ENCODE results near the gene RPP25L. TPM values are rescaled to one million over a fixed set of nuclear protein-coding genes. Genes with fewer than 3 reads are reported as not detected.

The RPP25L gene
- polyA plus RNA-seq, 3 donors, result 20.1 to 42.3 (median 39.4) TPM

DNA sequence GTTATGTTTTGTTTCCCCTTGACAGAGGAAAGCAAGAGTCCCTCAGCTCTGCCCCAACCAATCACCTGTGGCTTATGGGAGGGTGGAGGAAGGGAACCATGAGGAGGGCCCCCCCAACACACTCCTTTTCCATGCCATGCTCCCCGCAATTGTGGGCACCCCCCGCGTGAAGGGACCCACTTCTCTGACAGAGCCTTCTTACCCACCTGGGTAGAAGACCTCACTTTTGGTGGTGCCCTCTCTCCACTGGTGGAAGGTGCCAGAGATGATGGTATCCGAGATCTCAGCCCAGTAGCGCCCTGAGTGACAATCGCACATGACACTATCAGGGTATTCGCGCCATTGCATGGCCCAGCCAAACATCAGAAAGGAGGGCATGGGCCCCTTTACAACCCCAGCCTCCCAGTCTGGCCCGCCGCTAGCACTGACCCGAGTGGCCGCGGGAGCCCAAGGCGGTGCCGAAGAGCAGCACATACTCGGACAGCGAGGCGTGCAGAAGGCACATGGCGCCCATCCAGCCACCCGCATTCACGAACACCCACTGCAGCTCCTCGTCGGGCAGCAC lies 25.0 kb upstream of the RPP25L start:
- Mint-ChIP-seq H3K9me3 (no peaks in the 10 kb centered on the region), H3K27ac (peak overlapping the region in 6 of 7 donors; percentile 21 to 91 (median 76)), H3K4me1 (peaks cover 34% of the 10 kb centered on the region), H3K36me3 (peaks cover 10 to 14% of the 10 kb centered on the region in 2 donors), H3K4me3 (peak overlapping the region; percentile 82 to 91), H3K27me3 (ENCODE audit: low read depth in 3 of 3) (peaks cover 3 to 11% (median 11%) of the 10 kb centered on the region in 3 donors)
- no peaks in the 10 kb centered on the region for H4K20me1 ChIP-seq (ENCODE audit: insufficient read depth, low read length)
- 6% methylated on average over 17 of the region's 23 CpGs for WGBS (ENCODE audit: insufficient coverage)
- H3K4me1 ChIP-seq (ENCODE audit: control insufficient read depth in 1 of 2, insufficient read depth in 2 of 2, low read length in 2 of 2), result peaks cover 28 to 34% of the 10 kb centered on the region in 2 donors
- H3K4me3 ChIP-seq (replicated peaks in 1 of 3; ENCODE audit: low read depth in 2 of 3, low read length in 3 of 3), result peak overlapping the region; percentile 69 to 91 (median 86)
- H3K4me2 ChIP-seq (replicated peaks; ENCODE audit: extremely low read depth, low read length, poor library complexity, severe bottlenecking), result peak overlapping the region; percentile 94
- intact Hi-C loops (cut with micrococcal nuclease), result loop anchor here in 1 of 2 donors (5.0 kb wide), 1 partner anchor 35 kb away; no protein-coding TSS in a partner anchor
- H3K9me3 ChIP-seq (replicated peaks in 1 of 2; ENCODE audit: control insufficient read depth in 1 of 2, insufficient read depth in 1 of 2, low read length in 2 of 2), result no peaks in the 10 kb centered on the region
- TF ChIP-seq, protein P1, sequence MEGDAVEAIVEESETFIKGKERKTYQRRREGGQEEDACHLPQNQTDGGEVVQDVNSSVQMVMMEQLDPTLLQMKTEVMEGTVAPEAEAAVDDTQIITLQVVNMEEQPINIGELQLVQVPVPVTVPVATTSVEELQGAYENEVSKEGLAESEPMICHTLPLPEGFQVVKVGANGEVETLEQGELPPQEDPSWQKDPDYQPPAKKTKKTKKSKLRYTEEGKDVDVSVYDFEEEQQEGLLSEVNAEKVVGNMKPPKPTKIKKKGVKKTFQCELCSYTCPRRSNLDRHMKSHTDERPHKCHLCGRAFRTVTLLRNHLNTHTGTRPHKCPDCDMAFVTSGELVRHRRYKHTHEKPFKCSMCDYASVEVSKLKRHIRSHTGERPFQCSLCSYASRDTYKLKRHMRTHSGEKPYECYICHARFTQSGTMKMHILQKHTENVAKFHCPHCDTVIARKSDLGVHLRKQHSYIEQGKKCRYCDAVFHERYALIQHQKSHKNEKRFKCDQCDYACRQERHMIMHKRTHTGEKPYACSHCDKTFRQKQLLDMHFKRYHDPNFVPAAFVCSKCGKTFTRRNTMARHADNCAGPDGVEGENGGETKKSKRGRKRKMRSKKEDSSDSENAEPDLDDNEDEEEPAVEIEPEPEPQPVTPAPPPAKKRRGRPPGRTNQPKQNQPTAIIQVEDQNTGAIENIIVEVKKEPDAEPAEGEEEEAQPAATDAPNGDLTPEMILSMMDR (IDR thresholded peaks at IDR 0.05), result no peak
- H3K27me3 ChIP-seq (ENCODE audit: control insufficient read depth in 2 of 2, insufficient read depth in 2 of 2, low read length in 2 of 2), result peaks cover 0 to 7% of the 10 kb centered on the region in 2 donors
- peak overlapping the region; percentile 28 to 92 for H3K27ac ChIP-seq (ENCODE audit: low read depth in 1 of 2, low read length in 2 of 2)
- no peak for DNase-seq
- peak overlapping the region; percentile 97 for H2AFZ ChIP-seq (ENCODE audit: insufficient read depth, low read depth, low read length, poor library complexity, severe bottlenecking)
- H3K36me3 ChIP-seq (replicated peaks in 1 of 2; ENCODE audit: control insufficient read depth in 1 of 2, insufficient read depth in 2 of 2, low read length in 2 of 2), result peaks cover 0 to 13% of the 10 kb centered on the region in 2 donors
- H3K79me2 ChIP-seq (ENCODE audit: insufficient read depth, low read length), result peaks cover 15% of the 10 kb centered on the region
- H3K9ac ChIP-seq (ENCODE audit: insufficient read depth, low read length, poor library complexity, severe bottlenecking), result peak overlapping the region; percentile 77

DNA sequence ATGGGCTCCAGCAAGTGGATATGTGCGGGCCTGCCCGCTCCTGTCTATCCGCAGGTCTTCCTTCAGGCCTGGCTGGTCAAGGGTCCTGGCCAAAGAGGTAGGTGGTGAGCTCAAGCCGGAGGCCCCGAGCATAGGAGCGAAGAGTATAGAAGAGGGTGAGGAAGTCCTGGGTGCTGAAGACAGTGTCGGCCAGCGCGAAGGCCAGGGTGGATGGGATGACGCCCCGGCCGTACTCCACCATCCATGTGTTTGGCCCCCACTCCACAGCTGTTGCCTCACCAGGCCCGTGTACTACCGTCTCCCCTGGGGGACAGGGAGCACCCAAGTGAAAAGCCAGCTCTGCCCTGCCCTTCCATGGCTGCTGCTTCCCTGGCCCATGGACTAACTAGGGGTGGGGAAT lies 23.7 kb upstream of the RPP25L start:
- Mint-ChIP-seq H3K27me3 (ENCODE audit: low read depth in 3 of 3) (peaks cover 14 to 24% (median 24%) of the 10 kb centered on the region in 3 donors), H3K36me3 (peaks cover 10 to 14% of the 10 kb centered on the region in 2 donors), H3K4me1 (peaks cover 28% of the 10 kb centered on the region), H3K27ac (peak overlapping the region in 1 of 7 donors; percentile 46), H3K4me3 (no peak overlapping the region), H3K9me3 (peaks cover 0 to 2% (median 0%) of the 10 kb centered on the region in 7 donors)
- no peak overlapping the region for H3K9ac ChIP-seq (ENCODE audit: insufficient read depth, low read length, poor library complexity, severe bottlenecking)
- peaks cover 15% of the 10 kb centered on the region for H3K79me2 ChIP-seq (ENCODE audit: insufficient read depth, low read length)
- peaks cover 0 to 13% of the 10 kb centered on the region in 2 donors for H3K36me3 ChIP-seq (replicated peaks in 1 of 2; ENCODE audit: control insufficient read depth in 1 of 2, insufficient read depth in 2 of 2, low read length in 2 of 2)
- peaks cover 21 to 27% of the 10 kb centered on the region in 2 donors for H3K4me1 ChIP-seq (ENCODE audit: control insufficient read depth in 1 of 2, insufficient read depth in 2 of 2, low read length in 2 of 2)
- H4K20me1 ChIP-seq (ENCODE audit: insufficient read depth, low read length), result no peaks in the 10 kb centered on the region
- TF ChIP-seq, protein P1 (IDR thresholded peaks at IDR 0.05), result no peak
- H3K27me3 ChIP-seq (ENCODE audit: control insufficient read depth in 2 of 2, insufficient read depth in 2 of 2, low read length in 2 of 2), result peaks cover 7 to 19% of the 10 kb centered on the region in 2 donors
- WGBS (ENCODE audit: insufficient coverage), result 93% methylated on average over 9 of the region's 14 CpGs
- intact Hi-C loops (cut with micrococcal nuclease), result loop anchor here in 1 of 2 donors (5.0 kb wide), 1 partner anchor 33 kb away; no protein-coding TSS in a partner anchor
- H3K27ac ChIP-seq (ENCODE audit: low read depth in 1 of 2, low read length in 2 of 2), result no peak overlapping the region
- no peak overlapping the region for H3K4me2 ChIP-seq (replicated peaks; ENCODE audit: extremely low read depth, low read length, poor library complexity, severe bottlenecking)
- H3K4me3 ChIP-seq (replicated peaks in 1 of 3; ENCODE audit: low read depth in 2 of 3, low read length in 3 of 3), result no peak overlapping the region
- H3K9me3 ChIP-seq (replicated peaks in 1 of 2; ENCODE audit: control insufficient read depth in 1 of 2, insufficient read depth in 1 of 2, low read length in 2 of 2), result no peaks in the 10 kb centered on the region
- no peak for DNase-seq
- H2AFZ ChIP-seq (ENCODE audit: insufficient read depth, low read depth, low read length, poor library complexity, severe bottlenecking), result no peak overlapping the region
